HEK293 (cell line): Measurements from ENCODE around the gene NATD1.

Source experiments
- CTCF ChIA-PET: fragments of 350-600 bp; formaldehyde crosslinking; extraction: SDS; loops from one replicate; lab custom pipeline; 2021; ENCODE audit warnings: antibody characterized with exemption; lab: Yijun Ruan, JAX
- POLR2A ChIA-PET: fragments of 300-600 bp; formaldehyde crosslinking; extraction: SDS; loops from one replicate; lab custom pipeline; 2020; ENCODE audit warnings: antibody characterized with exemption, inconsistent platforms; lab: Yijun Ruan, JAX
- H3K27ac ChIP-seq: fragments of 200-500 bp; sonication (Bioruptor generic); 2 replicates; pipeline ENCODE4 v1.5.1; 2014; ENCODE audit warnings: low read depth, low read length, control low read depth, inconsistent platforms; ENCODE audit errors: extremely low read depth
- H3K36me3 ChIP-seq, 2 experiments: fragments of 200-500 bp in 1 of 2; sonication (Bioruptor generic) in 1 of 2; 1 replicate in 1 of 2; 2 replicates in 1 of 2; pipeline ENCODE4 v1.5.1; 2014 to 2017; ENCODE audit warnings: inconsistent platforms in 2 of 2, low read length in 2 of 2; ENCODE audit not compliant: control insufficient read depth in 2 of 2, insufficient read depth in 1 of 2
- H3K4me1 ChIP-seq: fragments of 200-500 bp; sonication (Bioruptor generic); 2 replicates; pipeline ENCODE4 v1.5.1; 2014; ENCODE audit warnings: mild to moderate bottlenecking, low read length, inconsistent platforms; ENCODE audit not compliant: control insufficient read depth, insufficient read depth
- H3K4me3 ChIP-seq: 2 replicates; pipeline ENCODE4 v1.5.1; 2011; ENCODE audit warnings: low read depth, mild to moderate bottlenecking, control low read depth, low read length, moderate library complexity
- H3K9me3 ChIP-seq: fragments of 200-500 bp; sonication (Bioruptor generic); 2 replicates; pipeline ENCODE4 v1.5.1; 2014; ENCODE audit warnings: low read depth, low read length, inconsistent platforms; ENCODE audit not compliant: control insufficient read depth, insufficient read depth
- INSM2 ChIP-seq: fragments of 450-650 bp; formaldehyde crosslinking; IDR thresholded peaks from 2 replicates; pipeline ENCODE4 v1.5.1; 2016; ENCODE audit warnings: missing biosample characterization, missing genetic modification characterization
- KLF16 ChIP-seq: fragments of 450-650 bp; formaldehyde crosslinking; IDR thresholded peaks from 2 replicates; pipeline ENCODE4 v1.5.1; 2017; ENCODE audit warnings: missing biosample characterization, missing genetic modification characterization
- KLF17 ChIP-seq: fragments of 450-650 bp; formaldehyde crosslinking; IDR thresholded peaks from 2 replicates; pipeline ENCODE4 v1.5.1; 2016; ENCODE audit warnings: missing biosample characterization, missing genetic modification characterization
- KLF7 ChIP-seq: fragments of 450-650 bp; formaldehyde crosslinking; IDR thresholded peaks from 2 replicates; pipeline ENCODE4 v1.5.1; 2016; ENCODE audit warnings: missing biosample characterization, missing genetic modification characterization, borderline replicate concordance
- OSR2 ChIP-seq: fragments of 450-650 bp; formaldehyde crosslinking; IDR thresholded peaks from 2 replicates; pipeline ENCODE4 v1.5.1; 2016; ENCODE audit warnings: missing biosample characterization, missing genetic modification characterization
- SALL2 ChIP-seq: fragments of 450-650 bp; formaldehyde crosslinking; IDR thresholded peaks from 2 replicates; pipeline ENCODE4 v1.5.0; 2017; ENCODE audit warnings: missing biosample characterization, mild to moderate bottlenecking, missing genetic modification characterization, borderline replicate concordance
- ZBTB8A ChIP-seq: fragments of 450-650 bp; formaldehyde crosslinking; IDR thresholded peaks from 2 replicates; pipeline ENCODE4 v1.5.1; 2016; ENCODE audit warnings: missing biosample characterization, missing genetic modification characterization
- ZNF10 ChIP-seq: fragments of 450-650 bp; formaldehyde crosslinking; IDR thresholded peaks from 2 replicates; pipeline ENCODE4 v1.5.1; 2017; ENCODE audit warnings: missing biosample characterization, missing genetic modification characterization
- ZNF121 ChIP-seq: fragments of 450-650 bp; formaldehyde crosslinking; IDR thresholded peaks from 2 replicates; pipeline ENCODE4 v1.5.1; 2016; ENCODE audit warnings: missing biosample characterization, missing genetic modification characterization
- ZNF146 ChIP-seq: fragments of 450-650 bp; formaldehyde crosslinking; IDR thresholded peaks from 2 replicates; pipeline ENCODE4 v1.5.1; 2016; ENCODE audit warnings: missing biosample characterization, missing genetic modification characterization
- ZNF157 ChIP-seq: fragments of 450-650 bp; formaldehyde crosslinking; IDR thresholded peaks from 2 replicates; pipeline ENCODE4 v1.5.1; 2016; ENCODE audit warnings: missing biosample characterization, missing genetic modification characterization
- ZNF211 ChIP-seq: fragments of 450-650 bp; formaldehyde crosslinking; IDR thresholded peaks from 2 replicates; pipeline ENCODE4 v1.5.1; 2016; ENCODE audit warnings: low read depth, missing biosample characterization, missing genetic modification characterization
- ZNF214 ChIP-seq: fragments of 450-650 bp; formaldehyde crosslinking; IDR thresholded peaks from 2 replicates; pipeline ENCODE4 v1.5.1; 2017; ENCODE audit warnings: missing biosample characterization, mild to moderate bottlenecking, missing genetic modification characterization, borderline replicate concordance
- ZNF23 ChIP-seq: fragments of 450-650 bp; formaldehyde crosslinking; IDR thresholded peaks from 2 replicates; pipeline ENCODE4 v1.5.1; 2016; ENCODE audit warnings: missing biosample characterization, missing genetic modification characterization, borderline replicate concordance
- ZNF280D ChIP-seq: fragments of 450-650 bp; formaldehyde crosslinking; IDR thresholded peaks from 2 replicates; pipeline ENCODE4 v1.5.1; 2016; ENCODE audit warnings: missing biosample characterization, missing genetic modification characterization
- ZNF324 ChIP-seq: fragments of 450-650 bp; formaldehyde crosslinking; IDR thresholded peaks from 2 replicates; pipeline ENCODE4 v1.5.1; 2016; ENCODE audit warnings: missing biosample characterization, missing genetic modification characterization
- ZNF404 ChIP-seq: fragments of 450-650 bp; formaldehyde crosslinking; IDR thresholded peaks from 2 replicates; pipeline ENCODE4 v1.5.1; 2017; ENCODE audit warnings: missing biosample characterization, missing genetic modification characterization
- ZNF513 ChIP-seq: fragments of 450-650 bp; IDR thresholded peaks from 2 replicates; pipeline ENCODE4 v1.5.1; 2018; ENCODE audit warnings: missing biosample characterization, missing genetic modification characterization
- ZNF560 ChIP-seq: fragments of 450-650 bp; formaldehyde crosslinking; IDR thresholded peaks from 2 replicates; pipeline ENCODE4 v1.5.1; 2017; ENCODE audit warnings: missing biosample characterization, missing genetic modification characterization, borderline replicate concordance
- ZNF626 ChIP-seq: fragments of 450-650 bp; sonication (Bioruptor Pico); formaldehyde crosslinking; IDR thresholded peaks from 2 replicates; pipeline ENCODE4 v1.5.1; 2018; ENCODE audit warnings: missing biosample characterization, missing genetic modification characterization, inconsistent platforms
- ZNF645 ChIP-seq: fragments of 450-650 bp; formaldehyde crosslinking; IDR thresholded peaks from 2 replicates; pipeline ENCODE4; 2016; ENCODE audit warnings: missing biosample characterization, missing genetic modification characterization
- ZNF768 ChIP-seq: fragments of 450-650 bp; formaldehyde crosslinking; IDR thresholded peaks from 2 replicates; pipeline ENCODE4 v1.5.1; 2018; ENCODE audit warnings: missing biosample characterization, mild to moderate bottlenecking, missing genetic modification characterization

NATD1 gene

GRCh38 chr17:21300601-21301571 is 47.7 kb upstream of the NATD1 start (continued):
- TF ChIP-seq INSM2 (tag by site-specific recombination) (no peak), SALL2 (tag by site-specific recombination) (no peak), ZNF146 (tag by site-specific recombination) (no peak), ZNF214 (tag by site-specific recombination) (no peak), ZNF404 (tag by site-specific recombination) (no peak), ZNF121 (no peak)
- TF ChIP-seq, all 188 proteins: peak for 0

- no peak overlapping the region for H3K27ac ChIP-seq
- no peak for TF ChIP-seq ZNF626 (tag by site-specific recombination)
- peak; percentile 92 for TF ChIP-seq ZNF768 (tag by site-specific recombination)
- H3K4me1 ChIP-seq: no peaks in the 10 kb centered on the region
- no peaks in the 10 kb centered on the region for H3K9me3 ChIP-seq
- ChIA-PET CTCF (no interaction called here), POLR2A (no interaction called here)
- H3K36me3 ChIP-seq: peaks cover 10 to 80% of the 10 kb centered on the region in 2 experiments; a peak in 2 of 3 replicates
- H3K4me3 ChIP-seq: no peak overlapping the region
Observed at GRCh38 chr17:21299981-21300600, 46.9 kb upstream of the NATD1 start.

GRCh38 chr17:21298983-21299519 is 45.8 kb upstream of the NATD1 start:
- ChIA-PET CTCF (interaction anchor here (1.6 kb wide), 1 partner anchor 213 kb away, joined by 10 read pairs; no protein-coding TSS in a partner anchor), POLR2A (no interaction called here)
- Histone ChIP-seq H3K9me3 (no peaks in the 10 kb centered on the region), H3K4me1 (no peaks in the 10 kb centered on the region), H3K27ac (no peak overlapping the region), H3K4me3 (no peak overlapping the region), H3K36me3 (peaks cover 10 to 77% of the 10 kb centered on the region in 2 experiments; a peak in 2 of 3 replicates)
- no peak for TF ChIP-seq ZNF10 (tag by site-specific recombination)
- no peak for TF ChIP-seq ZNF211 (tag by site-specific recombination)
- no peak for TF ChIP-seq ZNF513 (tag by site-specific recombination)
- TF ChIP-seq KLF7: no peak
- TF ChIP-seq ZNF280D: no peak
- no peak for TF ChIP-seq ZNF23 (tag by site-specific recombination)
- no peak for TF ChIP-seq KLF16 (tag by site-specific recombination)
- no peak for TF ChIP-seq ZNF404 (tag by site-specific recombination)
- TF ChIP-seq OSR2 (tag by site-specific recombination): no peak
- no peak for TF ChIP-seq ZNF157
- TF ChIP-seq ZNF560 (tag by site-specific recombination): no peak
- TF ChIP-seq KLF17 (tag by site-specific recombination): no peak
- TF ChIP-seq ZNF645: no peak
- no peak for TF ChIP-seq ZNF324
- no peak for TF ChIP-seq ZBTB8A (tag by site-specific recombination)
- TF ChIP-seq SALL2 (tag by site-specific recombination): no peak
